RPMI8226 (cell line): ENCODE measurements around the gene SLC9C2.
"Not testable (repeated sequence)": the region's sequence is repeated elsewhere in the genome, so short reads cannot be mapped to it uniquely, and the experiment has no call there.

ENCODE experiments used
- DNase-seq: peaks from one replicate; pipeline ENCODE4 v3.0.0-alpha.2; 2015

SLC9C2 gene

DNA sequence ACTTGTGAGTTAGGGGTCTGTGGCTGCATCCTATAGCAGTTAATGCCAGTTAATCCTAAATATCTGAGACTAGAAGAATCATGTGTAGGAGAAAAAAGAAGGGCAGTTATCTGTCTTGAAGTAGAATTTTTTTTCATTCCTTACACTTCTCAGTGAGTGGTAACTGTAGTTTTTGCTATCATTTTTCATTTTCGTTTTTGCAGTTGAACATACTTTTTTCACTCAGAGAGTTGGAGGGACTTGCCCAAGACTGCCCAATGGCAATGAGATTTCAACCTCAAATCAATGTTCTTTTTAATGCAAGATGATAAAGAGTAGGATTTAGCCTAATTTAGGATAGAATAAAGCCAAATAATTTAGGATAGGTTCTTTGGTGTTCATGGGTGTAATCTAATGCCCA, 120.2 kb downstream of the SLC9C2 start:
- no peak for DNase-seq

DNA sequence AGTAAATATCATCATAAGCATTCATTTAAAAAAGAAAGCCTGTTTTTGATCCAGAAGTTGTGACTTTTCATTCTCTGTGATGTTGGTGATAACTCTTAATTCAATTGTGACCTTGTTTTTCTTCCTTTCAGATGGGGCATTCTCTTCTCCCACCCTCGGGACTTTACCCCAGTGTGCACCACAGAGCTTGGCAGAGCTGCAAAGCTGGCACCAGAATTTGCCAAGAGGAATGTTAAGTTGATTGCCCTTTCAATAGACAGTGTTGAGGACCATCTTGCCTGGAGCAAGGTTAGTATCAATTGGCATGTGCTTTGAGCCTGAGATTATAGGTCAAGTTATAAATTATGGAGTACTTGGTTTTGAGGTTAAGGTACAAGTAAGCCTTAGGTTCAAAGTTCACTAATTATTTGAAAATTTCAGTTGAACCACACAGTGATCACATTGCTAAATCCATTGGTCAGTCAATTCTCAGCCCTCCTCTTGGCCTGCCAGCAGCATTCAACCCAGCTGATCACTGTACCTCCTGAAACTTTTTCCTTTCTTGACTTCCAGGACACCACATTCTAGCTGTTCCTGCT, 121.6 kb downstream of the SLC9C2 start:
- no peak for DNase-seq

- DNase-seq: no peak
Observed at GRCh38 chr1:173479649-173480048, 123.2 kb downstream of the SLC9C2 start.

GRCh38 chr1:173478094-173478674, 124.7 kb downstream of the SLC9C2 start:
- DNase-seq: peak; percentile 37

GRCh38 chr1:173477286-173478093, 125.4 kb downstream of the SLC9C2 start, which contains the start of gene PRDX6:
Gene PRDX6, plus strand, starts transcription at chr1:173477335. Its CDS starts 63 bp downstream, at chr1:173477398.
- DNase-seq: peak; percentile 67

- DNase-seq: peak; percentile 96
Observed at GRCh38 chr1:173476665-173477285, 126.1 kb downstream of the SLC9C2 start.

- no peak for DNase-seq
Observed at GRCh38 chr1:173476197-173476664, 126.6 kb downstream of the SLC9C2 start.

DNA sequence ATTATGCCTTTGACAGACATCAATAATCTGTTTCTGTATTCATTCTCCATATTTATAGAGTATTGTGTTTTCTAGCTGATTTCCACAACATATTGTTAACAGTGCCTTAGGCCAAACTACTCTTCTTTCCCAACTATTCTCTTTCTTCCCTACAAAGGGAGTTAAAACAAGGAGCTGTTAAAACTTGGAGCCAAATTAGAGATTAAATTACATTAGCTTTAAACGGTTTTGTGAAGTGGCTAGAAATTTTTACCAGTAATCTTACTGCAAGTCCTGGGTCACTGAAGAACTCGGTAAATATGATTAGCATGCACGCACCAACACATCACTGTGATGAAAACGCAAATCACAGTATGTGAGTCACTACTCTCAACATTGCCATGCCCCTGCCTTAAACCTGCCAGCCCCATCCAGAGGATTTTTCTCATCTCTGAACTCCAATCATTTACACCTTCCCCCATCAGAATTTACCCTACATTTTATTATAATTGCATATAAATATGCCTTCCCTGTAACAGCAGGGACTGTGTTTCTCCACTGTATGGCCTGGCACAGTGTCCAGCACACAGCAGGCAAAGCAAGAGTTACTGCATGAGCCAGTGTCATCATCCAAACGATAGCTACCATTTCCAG, 127.2 kb downstream of the SLC9C2 start:
- peak; percentile 20 for DNase-seq

GRCh38 chr1:173474780-173475421, 128.0 kb downstream of the SLC9C2 start:
- not testable (repeated sequence) for DNase-seq

- DNase-seq: no peak
Observed at GRCh38 chr1:173474097-173474779, 128.6 kb downstream of the SLC9C2 start.

DNA sequence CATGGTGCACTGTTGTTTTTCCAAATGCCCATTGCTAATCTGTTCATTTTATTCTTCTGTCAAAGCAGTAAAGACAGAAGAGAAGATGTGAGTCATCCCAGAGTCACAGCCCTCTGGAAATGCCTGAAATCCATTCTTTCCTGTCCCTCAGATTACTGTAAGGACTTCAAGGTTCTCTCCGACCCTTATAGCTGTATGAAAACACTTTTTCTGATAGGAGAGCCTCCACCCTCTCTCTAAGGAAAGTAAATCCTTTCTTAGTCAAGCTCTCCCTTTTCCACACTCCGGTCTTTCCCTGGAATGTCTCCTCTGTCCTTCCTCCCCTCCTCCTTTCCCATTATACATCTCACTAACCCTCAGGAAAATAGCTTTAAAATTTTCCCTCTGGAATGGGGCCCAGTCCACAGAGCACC, 129.3 kb downstream of the SLC9C2 start:
- no peak for DNase-seq

- no peak for DNase-seq
Observed at GRCh38 chr1:173470608-173471007, 132.3 kb downstream of the SLC9C2 start.

DNA sequence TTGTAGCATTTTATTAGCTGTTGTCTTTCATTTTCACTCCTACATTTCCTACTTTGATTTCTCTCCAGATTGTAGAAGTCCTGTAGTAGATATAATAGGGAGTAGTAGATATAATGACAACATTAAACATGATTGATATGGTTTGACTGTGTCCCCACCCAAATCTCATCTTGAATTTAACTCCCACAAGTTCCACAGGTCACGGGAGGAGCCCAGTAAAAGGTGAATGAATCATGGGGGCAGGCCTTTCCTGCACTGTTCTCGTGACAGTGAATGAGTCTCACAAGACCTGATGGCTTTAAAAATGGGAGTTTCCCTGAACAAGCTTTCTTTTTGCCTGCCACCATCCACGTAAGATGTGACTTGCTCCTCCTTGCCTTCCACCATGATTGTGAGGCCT, 133.2 kb downstream of the SLC9C2 start:
- DNase-seq: no peak

DNA sequence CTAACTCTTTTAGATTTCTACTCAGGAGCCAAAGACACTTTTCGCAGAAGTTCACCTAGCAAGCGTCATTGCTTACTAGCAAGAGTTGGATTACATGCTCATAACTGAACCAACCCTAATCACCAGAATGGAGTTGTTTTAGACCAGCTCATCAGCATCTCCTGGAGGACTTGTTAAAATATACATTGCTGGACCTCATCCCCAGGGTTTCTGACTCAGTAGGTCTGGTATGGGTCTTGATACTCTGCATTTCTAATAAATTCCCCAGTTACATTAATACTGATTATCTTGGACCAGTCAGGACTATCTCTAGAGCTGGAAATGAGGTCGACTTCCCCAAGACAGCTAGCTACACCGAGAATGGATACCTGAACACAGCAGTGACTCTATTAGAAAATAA, 135.4 kb downstream of the SLC9C2 start:
- DNase-seq: no peak

- DNase-seq: not testable (repeated sequence)
Observed at GRCh38 chr1:173464185-173464584, 138.7 kb downstream of the SLC9C2 start.

GRCh38 chr1:173462666-173463065, 140.2 kb downstream of the SLC9C2 start:
- not testable (repeated sequence) for DNase-seq

DNA sequence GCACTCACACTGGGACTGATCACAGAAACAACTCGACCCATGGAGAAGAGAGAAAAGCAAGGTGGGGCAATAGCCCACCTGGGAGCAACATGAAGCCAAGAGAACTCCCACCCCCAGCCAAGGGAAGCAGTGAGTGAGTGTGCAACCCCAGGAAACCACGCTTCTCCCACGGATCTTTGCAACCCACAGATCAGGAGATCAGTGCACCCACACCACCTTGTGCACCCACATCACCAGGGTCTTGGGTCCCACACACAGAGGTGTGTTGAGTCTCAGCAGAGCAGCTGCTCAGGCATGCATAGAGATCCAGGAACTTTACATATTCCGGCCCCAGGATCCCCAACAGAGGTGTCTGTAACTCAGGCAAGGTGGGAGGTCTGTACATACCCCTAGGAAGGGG, 143.0 kb downstream of the SLC9C2 start:
- no peak for DNase-seq

- no peak for DNase-seq
Observed at GRCh38 chr1:173454966-173455524, 147.8 kb downstream of the SLC9C2 start.

GRCh38 chr1:173453982-173454381, 148.9 kb downstream of the SLC9C2 start:
- no peak for DNase-seq

GRCh38 chr1:173451981-173452380, 150.9 kb downstream of the SLC9C2 start:
- no peak for DNase-seq
